Epithelial cell of proximal tubule (primary cell): ENCODE data around the gene SIRPA. TPM values are rescaled to one million over a fixed set of nuclear protein-coding genes. Genes with fewer than 3 reads are reported as not detected.
"Not testable (repeated sequence)": the region's sequence is repeated elsewhere in the genome, so short reads cannot be mapped to it uniquely, and the experiment has no call there.

Experiments used
- DNase-seq: peaks from one replicate; pipeline ENCODE4 v3.0.0-alpha.2; 2011; ENCODE audit warnings: low read depth
- H3K4me3 ChIP-seq: 2 replicates; pipeline ENCODE4 v1.5.1; 2011; ENCODE audit warnings: low read depth, mild to moderate bottlenecking, low read length
- CTCF ChIP-seq: conservative IDR thresholded peaks from 2 replicates; pipeline ENCODE4 v1.5.1; 2012; ENCODE audit warnings: low read depth, mild to moderate bottlenecking, low read length
- total RNA-seq: library from RNA; depleted of rRNA; stranded (reverse); fragments of >200 nt; gene quantifications from 2 replicates; pipeline ENCODE4 v1.2.3, GENCODE V29; 2015

SIRPA gene
- total RNA-seq, 1 donor from 2014 or later, result 50.6 TPM

DNA sequence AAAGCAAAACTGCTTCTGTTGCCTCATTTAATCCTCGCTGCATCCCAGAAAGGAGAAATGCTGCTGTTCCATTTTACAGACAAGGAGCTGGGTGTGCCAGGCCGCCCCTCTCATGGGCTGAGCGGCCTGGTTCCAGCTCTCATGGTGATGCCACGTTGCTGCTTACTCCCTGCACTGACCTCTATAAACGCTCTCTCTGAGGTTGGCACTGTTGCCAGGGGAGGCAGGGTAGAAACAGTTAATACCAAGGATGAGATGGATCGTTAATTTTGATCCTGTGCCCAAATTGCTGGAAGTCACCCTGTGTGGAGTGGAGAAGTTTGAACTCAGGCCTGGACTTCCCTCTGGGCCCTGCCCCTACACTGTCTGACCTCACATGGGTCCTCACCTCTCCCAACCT lies 25.6 kb downstream of the SIRPA start:
- peak overlapping the region; percentile 26 for H3K4me3 ChIP-seq
- DNase-seq, result peak; percentile 79
- TF ChIP-seq CTCF, result no peak

DNA sequence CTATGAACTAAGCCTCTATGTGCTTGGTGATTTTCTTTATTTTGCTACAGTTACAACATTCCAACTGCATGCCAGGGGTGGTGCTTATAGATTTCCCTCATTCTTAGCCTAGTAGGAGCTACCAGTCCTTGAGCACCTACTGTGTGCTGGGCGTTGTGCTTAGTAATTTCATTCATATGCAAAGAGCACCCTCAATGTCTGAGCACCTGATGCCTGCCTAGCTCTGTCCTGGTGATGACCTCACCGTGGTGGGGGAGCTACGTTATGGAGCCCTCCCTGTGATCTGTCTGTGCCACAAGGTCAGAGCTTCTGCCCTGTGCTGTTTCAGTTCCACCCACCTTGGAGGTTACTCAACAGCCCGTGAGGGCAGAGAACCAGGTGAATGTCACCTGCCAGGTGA lies 26.8 kb downstream of the SIRPA start:
- not testable (repeated sequence) for H3K4me3 ChIP-seq, DNase-seq

DNA sequence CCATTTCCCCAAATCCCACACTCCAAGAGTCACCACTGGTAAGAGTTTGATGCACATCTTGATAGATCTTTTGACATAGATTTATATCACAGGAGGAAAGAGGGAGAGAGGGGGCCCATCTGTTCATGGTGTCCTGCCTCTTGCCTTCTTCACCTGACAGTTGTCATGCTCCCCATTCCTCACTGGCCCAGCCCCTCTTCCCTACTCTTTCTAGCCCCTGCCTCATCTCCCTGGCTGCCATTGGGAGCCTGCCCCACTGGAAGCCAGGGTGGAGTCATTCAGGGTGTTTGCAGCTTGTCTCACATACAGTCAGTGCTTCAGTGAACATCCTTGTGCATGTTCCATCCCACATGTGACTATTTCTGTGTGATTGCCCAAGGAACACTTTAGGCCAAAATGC lies 27.6 kb downstream of the SIRPA start:
- no peak overlapping the region for H3K4me3 ChIP-seq
- TF ChIP-seq CTCF, result no peak
- DNase-seq, result no peak

- DNase-seq, result no peak
- H3K4me3 ChIP-seq, result no peak overlapping the region
- no peak for TF ChIP-seq CTCF
Measured at GRCh38 chr20:1924910-1925861, 30.0 kb downstream of the SIRPA start.

DNA sequence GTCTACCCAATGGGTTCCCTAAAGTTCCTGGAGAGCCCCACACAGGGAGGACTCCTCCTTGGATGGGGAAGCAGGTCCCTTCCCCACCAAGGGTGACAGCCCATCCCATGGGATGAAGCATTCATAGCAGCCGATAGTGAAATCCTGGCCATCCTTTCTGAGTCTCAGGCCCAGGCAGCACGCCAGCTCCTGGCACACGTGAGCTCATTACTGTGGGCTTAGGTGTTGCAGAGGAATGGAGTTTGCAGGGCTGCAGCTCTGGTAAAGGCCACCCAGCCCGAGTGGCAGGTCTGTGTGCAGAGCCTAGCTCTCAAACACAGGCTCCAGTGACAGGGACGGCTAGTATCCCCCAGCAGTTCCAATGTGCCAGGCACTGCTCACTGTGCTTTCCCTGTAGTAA lies 31.0 kb downstream of the SIRPA start:
- no peak for DNase-seq
- H3K4me3 ChIP-seq, result no peak overlapping the region
- TF ChIP-seq CTCF, result no peak

DNA sequence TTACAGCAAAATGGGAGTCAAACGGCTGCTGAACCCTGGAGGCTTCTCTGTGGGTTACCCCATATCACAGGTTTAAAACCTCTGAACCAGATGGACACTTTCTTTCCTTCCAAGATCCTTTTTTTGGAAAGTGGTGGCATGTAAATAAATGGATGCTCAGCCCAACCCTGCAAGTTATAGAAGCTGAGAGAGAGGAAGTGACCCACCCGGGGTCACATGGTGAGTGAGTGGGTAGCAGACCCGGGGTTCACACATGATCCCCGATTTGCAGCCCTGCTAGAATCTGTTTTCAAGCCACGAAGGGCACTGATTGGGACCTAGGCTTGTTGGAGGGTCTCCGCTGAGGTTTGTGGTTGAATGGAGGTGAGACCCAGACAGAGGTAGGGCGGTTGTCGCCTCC lies 32.0 kb downstream of the SIRPA start:
- no peak overlapping the region for H3K4me3 ChIP-seq
- DNase-seq, result no peak
- TF ChIP-seq CTCF, result no peak

DNA sequence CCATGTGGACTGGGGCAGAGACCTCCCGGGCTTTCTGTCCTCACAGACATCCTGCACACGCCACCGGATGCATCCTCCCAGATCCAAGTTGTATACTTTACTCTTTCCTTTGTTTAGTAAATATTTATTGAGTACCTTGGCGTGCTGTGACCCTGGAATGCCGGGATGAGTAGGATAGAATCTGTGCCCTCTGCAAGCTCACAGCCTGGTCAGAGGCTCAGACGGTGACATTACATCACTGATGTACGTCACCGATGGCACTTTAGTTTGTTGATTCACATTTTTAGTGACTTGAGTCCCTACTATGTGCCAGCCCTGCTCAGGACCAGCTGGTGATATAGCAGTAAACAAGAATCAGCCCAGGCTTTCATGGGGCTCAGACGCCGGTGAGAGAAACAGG lies 32.9 kb downstream of the SIRPA start:
- DNase-seq, result no peak
- H3K4me3 ChIP-seq, result no peak overlapping the region
- no peak for TF ChIP-seq CTCF
